Hepatocyte (in vitro differentiated cells): ENCODE data around the gene NEUROD2.

ENCODE experiments used
- CTCF ChIP-seq: fragments of 200-600 bp; sonication (generic); IDR thresholded peaks from 2 replicates; pipeline ENCODE4 v1.5.1; 2016; ENCODE audit warnings: antibody characterized with exemption, mild to moderate bottlenecking; ENCODE audit not compliant: poor library complexity
- EZH2 ChIP-seq: fragments of 200-600 bp; sonication (generic); IDR thresholded peaks from 2 replicates; pipeline ENCODE4 v1.6.1; 2016; ENCODE audit warnings: antibody characterized with exemption, mild to moderate bottlenecking, borderline replicate concordance
- EZH2phosphoT487 ChIP-seq: fragments of 200-600 bp; sonication (generic); IDR thresholded peaks from one replicate; pipeline ENCODE4 v1.6.1; 2018; ENCODE audit warnings: antibody characterized with exemption, mild to moderate bottlenecking, low read depth, moderate library complexity; ENCODE audit not compliant: unreplicated experiment, severe bottlenecking

- TF ChIP-seq CTCF: no peak
- TF ChIP-seq EZH2phosphoT487: no peak
- no peak for TF ChIP-seq EZH2
Measured at GRCh38 chr17:39580082-39580468, 27.6 kb downstream of the NEUROD2 start.
